SW 1271 (cell line): Measurements from ENCODE around the gene MUC12.
"Not testable (repeated sequence)": the region's sequence is repeated elsewhere in the genome, so short reads cannot be mapped to it uniquely, and the experiment has no call there.

Experiments
- DNase-seq, 2 experiments: peaks; one replicate each; lab custom pipeline; 2025; lab: John Stamatoyannopoulos, UW

Gene MUC12

DNA sequence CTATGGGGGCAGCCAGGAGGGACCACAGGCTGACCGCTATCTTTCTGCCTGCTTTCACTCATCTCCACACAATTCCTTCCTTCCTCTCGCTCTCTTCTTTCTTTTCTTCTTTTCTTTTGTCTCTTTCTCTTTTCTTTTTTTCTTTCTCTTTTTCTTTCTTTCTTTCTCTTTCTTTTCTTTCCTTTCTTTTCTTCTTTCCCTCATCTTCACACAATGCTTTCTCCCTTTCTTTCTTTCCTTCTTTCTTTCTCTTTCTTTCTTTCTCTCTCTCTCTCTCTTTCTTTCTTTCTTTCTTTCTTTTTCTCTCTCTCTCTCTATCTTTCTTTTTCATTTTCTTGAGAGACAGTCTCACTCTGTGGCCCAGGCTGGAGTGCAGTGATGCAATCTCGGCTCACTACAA, 6.8 kb upstream of the MUC12 start:
- no peak for DNase-seq

GRCh38 chr7:100963386-100963785, 6.0 kb upstream of the MUC12 start:
- DNase-seq: no peak

- no peak for DNase-seq
These were observed 5.5 kb upstream of the MUC12 start for GRCh38 chr7:100963874-100964273.

GRCh38 chr7:100964630-100965029, 4.7 kb upstream of the MUC12 start:
- DNase-seq: no peak

- DNase-seq: no peak
These were observed 4.2 kb upstream of the MUC12 start for GRCh38 chr7:100965045-100965722.

- DNase-seq: no peak
These were observed 3.4 kb upstream of the MUC12 start for GRCh38 chr7:100965723-100966541.

DNA sequence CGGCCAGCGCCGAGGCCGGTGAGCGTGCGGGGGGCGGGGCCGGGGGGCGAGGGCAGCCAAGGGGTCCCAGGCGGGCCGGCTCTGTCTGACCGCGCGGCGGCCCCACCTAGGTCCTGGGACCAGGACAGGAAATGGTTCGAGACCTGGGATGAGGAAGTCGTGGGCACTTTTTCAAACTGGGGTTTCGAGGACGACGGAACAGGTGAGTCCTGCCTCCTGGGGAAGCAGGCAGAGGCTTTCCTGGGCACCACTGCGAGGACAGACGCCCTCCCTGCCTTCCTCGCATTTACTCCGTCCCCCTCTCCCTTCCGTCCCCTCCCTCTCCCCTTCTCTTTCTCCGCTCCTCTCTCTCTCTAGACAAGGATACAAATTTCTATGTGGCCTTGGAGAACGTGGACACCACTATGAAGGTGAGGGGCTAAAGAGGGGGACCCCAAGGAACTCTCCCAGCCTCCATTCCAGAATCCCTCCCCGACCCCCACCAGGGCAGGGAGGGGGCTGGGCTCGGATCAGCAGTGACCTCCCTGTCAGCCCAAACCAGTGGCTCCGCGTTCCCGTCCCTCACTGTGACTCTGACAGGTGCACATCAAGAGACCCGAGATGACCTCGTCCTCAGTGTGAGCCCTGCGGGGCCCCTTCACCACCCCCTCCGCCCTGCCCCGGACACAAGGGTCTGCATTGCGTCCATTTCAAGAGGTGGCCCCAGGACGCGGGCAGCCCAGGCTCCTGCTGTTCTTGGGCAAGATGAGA, 2.6 kb upstream of the MUC12 start:
- no peak for DNase-seq

GRCh38 chr7:100967292-100967863, 2.0 kb upstream of the MUC12 start:
- no peak for DNase-seq

DNA sequence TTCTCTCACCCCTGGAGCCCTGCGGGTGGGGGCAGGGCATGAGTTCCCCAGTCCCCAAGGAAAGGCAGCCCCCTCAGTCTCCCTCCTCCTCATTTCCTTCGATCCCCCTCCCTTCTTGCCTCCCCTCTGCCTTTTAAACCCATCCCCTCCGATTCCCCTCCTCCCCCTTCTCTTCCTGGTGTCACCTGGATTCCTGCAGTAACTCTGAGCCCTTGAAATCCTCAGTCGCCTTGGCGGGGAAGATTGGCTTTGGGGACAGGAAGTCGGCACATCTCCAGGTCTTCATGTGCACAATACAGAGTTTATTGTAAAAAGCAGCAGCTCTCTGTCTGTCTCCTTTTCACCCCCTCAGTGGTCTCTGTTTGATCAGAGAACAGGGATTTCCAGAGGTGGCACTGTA, 1.3 kb upstream of the MUC12 start:
- no peak for DNase-seq

DNA sequence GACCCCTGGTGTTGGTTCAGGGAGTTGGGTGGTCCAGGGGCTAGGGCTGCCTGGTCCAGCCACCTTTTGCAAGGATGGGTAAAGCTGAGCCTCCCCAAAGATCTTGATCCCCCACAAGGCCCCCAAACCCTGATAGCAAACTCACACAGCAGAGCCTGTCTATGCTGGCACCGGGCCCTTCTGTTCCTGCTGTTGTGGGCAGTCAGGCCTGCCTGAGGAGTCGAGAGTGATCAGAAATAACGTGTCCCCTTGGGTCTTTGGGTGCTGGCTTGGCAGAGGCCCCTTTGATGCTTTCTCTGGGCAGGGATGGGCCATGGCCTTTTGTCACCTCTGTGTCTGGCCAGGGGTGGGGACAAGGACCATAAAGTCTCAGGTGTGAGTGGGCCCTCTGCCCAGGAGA, 715 bp upstream of the MUC12 start:
- DNase-seq: no peak

DNA sequence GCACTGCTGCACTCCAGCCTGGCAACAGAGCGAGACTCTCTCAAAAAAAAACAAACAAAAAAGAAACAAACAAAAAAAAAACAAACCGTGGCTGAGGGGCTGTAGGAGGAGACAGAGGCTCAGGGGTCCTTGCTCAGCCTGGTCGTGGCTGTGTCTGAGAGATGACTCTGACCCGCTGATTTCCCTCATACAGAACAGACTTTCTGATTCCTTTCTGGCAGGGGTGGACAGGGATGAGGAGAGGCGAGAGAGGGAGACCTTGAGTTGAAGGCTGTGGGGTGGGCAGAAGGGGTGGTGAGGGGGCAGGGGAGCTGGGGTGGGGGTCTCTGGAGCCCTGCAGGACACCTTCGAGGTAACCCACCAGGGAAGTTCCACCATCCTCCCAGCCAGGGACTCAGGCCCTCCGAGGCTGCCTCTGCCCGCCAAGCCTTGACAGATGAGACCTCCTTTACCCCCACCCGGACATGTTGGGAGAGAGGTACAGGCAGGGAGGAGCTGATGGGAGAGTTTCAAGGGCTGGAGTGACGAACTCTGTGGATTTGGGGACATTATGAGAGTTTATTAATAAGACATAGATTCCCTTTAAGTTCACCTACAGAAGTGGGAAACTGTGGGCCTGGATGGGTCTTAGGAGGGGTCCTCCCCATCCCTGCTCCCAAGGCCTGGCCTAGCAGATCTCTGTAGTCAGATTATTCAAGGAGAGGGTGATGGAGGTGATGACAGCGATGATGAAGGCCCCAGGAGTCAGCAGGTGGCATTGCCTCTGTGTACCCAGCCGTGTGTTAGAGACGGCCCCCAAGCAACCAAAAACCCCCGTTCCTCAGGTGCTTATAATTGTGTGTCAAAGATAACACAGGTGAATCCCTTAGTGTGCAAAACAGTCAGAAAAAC, 2.0 kb downstream of the MUC12 start:
- DNase-seq: no peak

GRCh38 chr7:100972002-100972347, 2.6 kb downstream of the MUC12 start:
- DNase-seq: no peak

DNA sequence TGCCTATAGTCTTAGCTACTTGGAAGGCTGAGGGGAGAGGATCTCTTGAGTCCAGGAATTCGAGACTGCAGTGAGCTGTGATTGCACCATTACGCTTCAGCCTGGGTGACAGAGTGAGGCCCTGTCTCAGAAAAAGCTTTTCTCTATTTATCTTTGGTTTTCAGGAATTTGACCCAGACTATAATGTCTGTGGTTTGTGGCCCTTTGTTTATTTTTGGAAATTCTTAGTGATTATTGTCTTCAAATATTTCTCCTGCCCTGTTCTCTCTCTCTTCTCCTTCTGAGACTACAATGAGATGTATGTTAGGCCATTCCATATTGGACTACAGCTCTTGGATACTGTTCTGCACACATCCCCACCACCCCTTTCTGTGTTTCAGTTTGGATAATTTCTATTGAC, 4.7 kb downstream of the MUC12 start:
- no peak for DNase-seq

DNA sequence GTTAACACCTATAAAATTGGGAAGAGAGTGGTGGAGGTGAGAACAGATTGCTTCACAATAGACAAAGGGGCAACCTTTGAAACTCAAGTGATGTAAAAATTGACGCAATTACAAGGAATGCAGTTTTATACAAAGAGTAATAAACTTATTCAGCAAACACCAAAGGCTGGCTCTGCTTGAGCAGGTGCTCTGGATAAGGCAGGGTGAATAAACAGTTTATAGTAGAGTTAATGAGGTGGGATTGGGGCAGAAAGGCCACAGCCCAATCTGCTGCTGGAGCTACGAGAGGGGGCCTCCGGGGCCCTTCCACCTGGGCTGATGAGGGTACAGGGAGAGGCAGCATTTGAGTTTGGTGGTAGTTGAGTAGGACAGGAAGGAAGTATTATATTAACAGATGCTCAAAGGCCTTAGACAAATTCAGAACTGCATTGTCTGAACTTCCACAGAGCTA, 6.0 kb downstream of the MUC12 start:
- no peak for DNase-seq

DNA sequence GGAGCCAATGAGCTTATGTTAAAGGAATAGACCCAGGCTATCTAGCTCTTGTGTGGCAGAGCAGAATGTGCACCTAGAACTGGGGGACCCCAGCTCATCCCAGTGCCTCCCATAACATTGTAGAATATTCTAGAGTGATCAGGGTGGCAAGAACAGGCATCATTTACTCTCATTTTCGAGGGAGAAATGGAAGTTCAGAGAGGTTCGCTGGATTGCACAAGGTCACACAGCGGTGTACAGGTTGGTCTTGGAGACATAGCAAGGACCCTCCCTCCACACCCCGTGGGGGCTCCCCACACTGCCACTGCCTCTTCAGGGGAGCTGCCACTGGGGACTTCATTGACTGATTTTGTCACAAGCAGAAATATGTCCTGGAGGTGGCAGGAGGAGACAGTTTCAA, 8.9 kb downstream of the MUC12 start:
- no peak for DNase-seq

DNA sequence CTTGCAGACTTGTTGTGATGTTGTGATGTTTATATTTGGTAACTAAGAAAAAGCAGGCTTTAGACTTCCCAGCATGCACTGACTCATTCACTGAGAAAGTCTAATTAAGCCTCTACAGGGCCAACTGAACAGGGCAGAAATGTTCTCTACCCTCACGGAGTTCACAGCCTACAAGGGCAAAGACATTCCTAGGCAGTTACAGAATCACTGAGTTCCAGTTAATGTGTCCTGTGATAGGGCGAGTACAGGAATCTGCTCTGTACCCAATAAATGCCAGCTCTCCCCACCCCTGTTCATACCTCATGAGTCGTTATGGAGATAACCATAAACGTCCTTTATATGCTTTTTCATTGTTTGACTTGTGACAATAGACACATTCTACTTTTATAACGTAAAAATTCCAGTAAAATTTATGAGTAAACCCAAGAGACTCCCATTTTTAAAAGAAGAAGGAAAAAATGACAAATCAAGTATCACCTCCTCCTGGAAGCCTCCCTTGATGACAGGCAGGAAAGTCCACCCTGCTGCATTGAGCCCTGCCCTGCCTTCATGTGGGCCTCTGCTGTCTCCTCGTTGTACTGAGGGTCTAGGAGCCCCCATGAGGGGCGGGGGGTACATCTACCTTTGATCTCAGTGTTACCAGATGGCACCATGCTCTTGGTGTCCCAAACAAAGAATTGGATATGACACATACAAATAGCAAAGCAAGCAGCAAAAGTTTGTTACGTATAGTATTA, 14.3 kb downstream of the MUC12 start:
- peak in 1 of 2 experiments; percentile 30 for DNase-seq

DNA sequence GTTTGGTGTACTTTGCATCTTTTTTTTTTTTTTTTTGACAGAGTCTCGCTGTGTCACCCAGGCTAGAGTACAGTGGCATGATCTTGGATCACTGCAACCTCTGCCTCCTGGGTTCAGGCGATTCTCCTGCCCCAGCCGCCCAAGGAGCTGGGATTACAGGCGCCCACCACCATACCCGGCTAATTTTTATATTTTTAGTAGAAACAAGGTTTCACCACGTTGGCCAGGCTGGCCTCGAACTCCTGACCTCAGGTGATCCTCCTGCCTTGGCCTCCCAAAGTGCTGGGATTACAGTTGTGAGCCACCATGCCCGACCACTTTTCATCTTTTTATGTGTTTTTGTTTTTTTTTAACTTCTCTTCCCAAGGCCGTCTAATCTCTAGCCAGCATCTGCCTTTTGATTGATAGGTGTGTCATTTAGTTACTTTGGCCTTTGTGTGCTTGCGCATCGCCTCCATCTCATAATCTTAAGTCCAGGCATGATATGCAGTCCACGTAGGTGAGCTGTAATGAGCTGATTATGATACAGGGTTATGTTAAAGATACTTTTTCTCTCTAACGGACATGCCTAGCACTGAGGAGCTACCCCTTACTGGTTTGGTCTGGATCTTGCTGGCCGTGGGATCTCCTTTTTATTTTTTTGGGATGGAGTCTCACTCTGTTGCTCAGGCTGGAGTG, 15.0 kb downstream of the MUC12 start:
- DNase-seq: not testable (repeated sequence)

- not testable (repeated sequence) for DNase-seq
These were observed 15.8 kb downstream of the MUC12 start for GRCh38 chr7:100985033-100985797.

- DNase-seq: no peak
These were observed 22.3 kb downstream of the MUC12 start for GRCh38 chr7:100991631-100992030.
